Peyer's patch (tissue), 4 donors: ENCODE data around the gene FUT3. TPM values are rescaled to one million over a fixed set of nuclear protein-coding genes. Genes with fewer than 3 reads are reported as not detected.

Experiments
- DNase-seq, 3 donors: peaks; one replicate each; pipeline ENCODE4 v3.0.0-alpha.2; 2017 to 2019
- H3K27ac ChIP-seq, 4 donors: fragments of 200-600 bp; sonication (generic); one replicate each; pipeline ENCODE4 v1.5.1; 2016 to 2019
- H3K27me3 ChIP-seq, 2 donors: fragments of 200-600 bp; sonication (generic); one replicate each; pipeline ENCODE4 v1.5.1; 2019
- H3K36me3 ChIP-seq, 3 donors: fragments of 200-600 bp; sonication (generic); one replicate each; pipeline ENCODE4 v1.5.1; 2016 to 2019
- H3K4me1 ChIP-seq, 4 donors: fragments of 200-600 bp; sonication (generic); one replicate each; pipeline ENCODE4 v1.5.1; 2016 to 2019
- H3K4me3 ChIP-seq, 4 donors: fragments of 200-600 bp; sonication (generic); 1 replicate in 3 of 4; 2 replicates in 1 of 4; pipeline ENCODE4 v1.5.1; 2016 to 2019; ENCODE audit warnings: mild to moderate bottlenecking in 1 of 4
- H3K9me3 ChIP-seq, 4 donors: fragments of 200-600 bp; sonication (generic); one replicate each; pipeline ENCODE4 v1.5.1; 2016 to 2019; ENCODE audit warnings: mild to moderate bottlenecking in 1 of 4
- CTCF ChIP-seq, 6 experiments: fragments of 450-650 bp in 4 of 6; fragments of 200-600 bp in 2 of 6; sonication (generic) in 1 of 6; IDR thresholded peaks; one replicate each; pipeline ENCODE4 v1.5.1; 2017 to 2019; ENCODE audit warnings: antibody characterized with exemption in 6 of 6, mild to moderate bottlenecking in 3 of 6, moderate library complexity in 1 of 6
- POLR2A ChIP-seq, 2 donors: fragments of 450-650 bp; IDR thresholded peaks; one replicate each; pipeline ENCODE4 v1.5.1; 2017; ENCODE audit warnings: antibody characterized with exemption in 2 of 2, mild to moderate bottlenecking in 2 of 2, moderate library complexity in 2 of 2
- total RNA-seq, 4 donors: library from RNA; depleted of rRNA; stranded (reverse); fragments of >200 nt; gene quantifications; one replicate each; pipeline ENCODE4 v1.1.0, GENCODE V29; 2016

FUT3 gene
- total RNA-seq: 100 to 1,000 TPM in 3 of 4 donors, 10 to 100 TPM in 1; 37.1 to 207 (median 155) TPM

- peak within 1 kb of the TSS in 3 of 4 donors; percentile 21 to 66 (median 47) for H3K4me3 ChIP-seq
- peak within 1 kb of the TSS in 3 of 4 donors; percentile 84 to 98 (median 87) for H3K27ac ChIP-seq
- H3K9me3 ChIP-seq: no peaks in the 10 kb centered on the region
These were observed at the start of gene FUT3 for GRCh38 chr19:5851302-5851701. FUT3 (minus strand) TSS chr19:5851449.

GRCh38 chr19:5900976-5901375 lies 49.7 kb upstream of the FUT3 start:
- H3K4me1 ChIP-seq: peaks cover 0 to 24% (median 8%) of the 10 kb centered on the region in 4 donors

More at GRCh38 chr19:5851302-5851701, at the start of gene FUT3:
- TF ChIP-seq POLR2A (IDR thresholded peaks at IDR 0.05): peak; percentile 90 to 94
- peak in 1 of 6 experiments; percentile 15 for TF ChIP-seq CTCF (IDR thresholded peaks at IDR 0.05)
- DNase-seq: peak in 2 of 3 donors; percentile 82 to 83
- Histone ChIP-seq H3K4me1 (no peaks in the 10 kb centered on the region), H3K36me3 (no peaks in the 10 kb centered on the region), H3K27me3 (no peaks in the 10 kb centered on the region)

GRCh38 chr19:5899728-5900526 lies 48.7 kb upstream of the FUT3 start:
- Histone ChIP-seq H3K27ac (no peak overlapping the region), H3K36me3 (peaks cover 0 to 33% (median 0%) of the 10 kb centered on the region in 3 donors), H3K4me3 (no peak overlapping the region), H3K9me3 (no peaks in the 10 kb centered on the region), H3K4me1 (peaks cover 0 to 15% (median 0%) of the 10 kb centered on the region in 4 donors), H3K27me3 (no peaks in the 10 kb centered on the region)
- no peak for DNase-seq
- TF ChIP-seq POLR2A (IDR thresholded peaks at IDR 0.05) (no peak), CTCF (IDR thresholded peaks at IDR 0.05) (no peak)

More at GRCh38 chr19:5900976-5901375, 49.7 kb upstream of the FUT3 start:
- Histone ChIP-seq H3K36me3 (peaks cover 0 to 24% (median 0%) of the 10 kb centered on the region in 3 donors), H3K4me3 (no peak overlapping the region), H3K9me3 (no peaks in the 10 kb centered on the region), H3K27me3 (no peaks in the 10 kb centered on the region), H3K27ac (no peak overlapping the region)
- TF ChIP-seq POLR2A (IDR thresholded peaks at IDR 0.05) (no peak), CTCF (IDR thresholded peaks at IDR 0.05) (no peak)
- no peak for DNase-seq

- Histone ChIP-seq H3K27me3 (no peaks in the 10 kb centered on the region), H3K4me3 (no peak overlapping the region), H3K27ac (no peak overlapping the region), H3K9me3 (no peaks in the 10 kb centered on the region), H3K4me1 (peaks cover 0 to 12% (median 0%) of the 10 kb centered on the region in 4 donors), H3K36me3 (peaks cover 0 to 38% (median 0%) of the 10 kb centered on the region in 3 donors)
- TF ChIP-seq POLR2A (IDR thresholded peaks at IDR 0.05) (no peak), CTCF (IDR thresholded peaks at IDR 0.05) (no peak)
- DNase-seq: no peak
These were observed 46.1 kb upstream of the FUT3 start for GRCh38 chr19:5897189-5897969.

GRCh38 chr19:5896365-5897076 lies 45.3 kb upstream of the FUT3 start:
- H3K4me3 ChIP-seq: no peak overlapping the region
- H3K27me3 ChIP-seq: no peaks in the 10 kb centered on the region
- H3K27ac ChIP-seq: no peak overlapping the region
- no peak for TF ChIP-seq CTCF (IDR thresholded peaks at IDR 0.05)
- TF ChIP-seq POLR2A (IDR thresholded peaks at IDR 0.05): no peak
- H3K4me1 ChIP-seq: peaks cover 0 to 10% (median 0%) of the 10 kb centered on the region in 4 donors
- H3K9me3 ChIP-seq: no peaks in the 10 kb centered on the region
- peaks cover 0 to 38% (median 0%) of the 10 kb centered on the region in 3 donors for H3K36me3 ChIP-seq
- no peak for DNase-seq
